GM12878 (cell line): Measurements from ENCODE around the gene HLTF. TPM values are rescaled to one million over a fixed set of nuclear protein-coding genes. Genes with fewer than 3 reads are reported as not detected.

ENCODE experiments used
- ATAC-seq: fragments of 200-7000 bp; cut with Tn5 transposase; 3 replicates; pipeline ENCODE4 v1.9.1; 2020; ENCODE audit warnings: mild to moderate bottlenecking, moderate library complexity
- BruUV-seq: library from RNA; stranded (reverse); fragments of 400-500 nt; replicated peaks from 2 replicates; lab custom pipeline; 2021; lab: Mats Ljungman, UMichigan
- CTCF ChIA-PET: fragments of 300-600 bp; sonication (Branson Sonifier 250); formaldehyde crosslinking; extraction: SDS; loops from one replicate; lab custom pipeline; 2021; ENCODE audit warnings: inconsistent platforms; lab: Yijun Ruan, JAX
- POLR2A ChIA-PET: fragments of 350-600 bp; formaldehyde crosslinking; extraction: SDS; loops from one replicate; lab custom pipeline; 2021; ENCODE audit warnings: inconsistent platforms; lab: Charles Lee
- RAD21 ChIA-PET: fragments of 300-600 bp; sonication (Branson Sonifier 250); formaldehyde crosslinking; loops from one replicate; lab custom pipeline; 2023; ENCODE audit warnings: antibody characterized with exemption; ENCODE audit not compliant: unreplicated experiment; lab: Charles Lee
- SMC1A ChIA-PET: fragments of 300-600 bp; sonication (Branson Sonifier 250); formaldehyde crosslinking; loops from one replicate; lab custom pipeline; 2023; ENCODE audit not compliant: unreplicated experiment, uncharacterized antibody; lab: Charles Lee
- DNase-seq: peaks from one replicate; pipeline ENCODE4 v3.0.0-alpha.2; 2011; ENCODE audit warnings: low read depth, low spot score
- FAIRE-seq: peaks from 3 replicates; lab custom pipeline; 2011; peaks lifted over from hg19 to GRCh38; lab: Jason Lieb, UNC
- H2AFZ ChIP-seq: 2 replicates; pipeline ENCODE4 v1.6.0; 2011; ENCODE audit warnings: low read depth, low read length, control low read depth; ENCODE audit not compliant: control insufficient read depth
- H3K27ac ChIP-seq: 2 replicates; pipeline ENCODE4 v1.5.1; 2011; ENCODE audit warnings: control low read depth; ENCODE audit not compliant: control insufficient read depth, insufficient read depth
- H3K27me3 ChIP-seq, 2 experiments: replicated peaks in 1 of 2; 2 replicates each; pipeline versions ENCODE4 v1.6.0 to v1.6.1; 2011; ENCODE audit warnings: low read length in 1 of 2; ENCODE audit not compliant: control insufficient read depth in 2 of 2, insufficient read depth in 2 of 2
- H3K36me3 ChIP-seq, 2 experiments: 2 replicates each; pipeline ENCODE4 v1.5.1; 2011; ENCODE audit warnings: low read length in 1 of 2; ENCODE audit not compliant: control insufficient read depth in 2 of 2, insufficient read depth in 2 of 2
- H3K4me1 ChIP-seq: 2 replicates; pipeline ENCODE4 v1.6.1; 2011; ENCODE audit warnings: mild to moderate bottlenecking, low read length, moderate library complexity, mixed read lengths; ENCODE audit not compliant: control insufficient read depth, insufficient read depth
- H3K4me2 ChIP-seq: 2 replicates; pipeline ENCODE4 v1.6.0; 2011; ENCODE audit warnings: control low read depth; ENCODE audit not compliant: control insufficient read depth, insufficient read depth
- H3K4me3 ChIP-seq: fragments of 200-600 bp; sonication (generic); 2 replicates; pipeline ENCODE4 v1.5.1; 2016
- H3K79me2 ChIP-seq: 2 replicates; pipeline ENCODE4 v1.6.0; 2011; ENCODE audit warnings: low read length; ENCODE audit not compliant: control insufficient read depth, insufficient read depth
- H3K9ac ChIP-seq: 2 replicates; pipeline ENCODE4 v1.8.0; 2011; ENCODE audit warnings: low read length, control low read depth, mixed read lengths; ENCODE audit not compliant: control insufficient read depth, insufficient read depth
- H3K9me3 ChIP-seq: replicated peaks from 3 replicates; pipeline ENCODE4 v1.5.1; 2011; ENCODE audit warnings: mild to moderate bottlenecking, low read length; ENCODE audit not compliant: control insufficient read depth, insufficient read depth
- H4K20me1 ChIP-seq: 2 replicates; pipeline ENCODE4 v1.6.0; 2011; ENCODE audit not compliant: control insufficient read depth, insufficient read depth
- CBX5 ChIP-seq: sonication (generic); IDR thresholded peaks from 2 replicates; pipeline ENCODE4 v1.6.1; 2016; ENCODE audit warnings: low read depth, moderate library complexity, mild to moderate bottlenecking, inconsistent platforms
- EZH2 ChIP-seq: IDR thresholded peaks from 2 replicates; pipeline ENCODE4 v1.6.1; 2012; ENCODE audit warnings: low read depth, mild to moderate bottlenecking, control low read depth, inconsistent platforms, low read length, borderline replicate concordance; ENCODE audit not compliant: control insufficient read depth
- FOXM1 ChIP-seq: IDR thresholded peaks from 2 replicates; pipeline ENCODE4 v1.6.1; 2012; ENCODE audit warnings: low read depth, mild to moderate bottlenecking, inconsistent platforms, low read length, moderate library complexity
- HDAC6 ChIP-seq: fragments of 200-600 bp; sonication (generic); IDR thresholded peaks from one replicate; pipeline ENCODE4 v1.8.0; 2017; ENCODE audit warnings: antibody characterized with exemption; ENCODE audit not compliant: unreplicated experiment
- PML ChIP-seq: IDR thresholded peaks from 2 replicates; pipeline ENCODE4 v1.6.1; 2012; ENCODE audit warnings: low read length, inconsistent platforms
- WRNIP1 ChIP-seq: IDR thresholded peaks from 2 replicates; pipeline ENCODE4 v1.6.1; 2011; ENCODE audit warnings: low read depth, low read length, improper control_type of control experiment, borderline replicate concordance
- ZNF622 ChIP-seq: fragments of 450-650 bp; IDR thresholded peaks from 2 replicates; pipeline ENCODE4 v1.6.1; 2017; ENCODE audit warnings: mild to moderate bottlenecking, inconsistent platforms
- WGBS: methylation state at CpG from one replicate; pipeline ENCODE4 v1.1.6; 2016; ENCODE audit warnings: low lambda C conversion rate; ENCODE audit not compliant: insufficient replicate concordance, insufficient coverage; ENCODE audit errors: missing lambda C conversion rate; 5-methylcytosine and 5-hydroxymethylcytosine counted together
- in situ Hi-C: fragments of 300-500 bp; cut with MboI; formaldehyde crosslinking; loops from 9 replicates; pipeline ENCODE4 v1.14.3; 2018; ENCODE audit warnings: mixed read lengths
- intact Hi-C: fragments of 100-400 bp; cut with micrococcal nuclease; formaldehyde crosslinking; loops from one replicate; pipeline ENCODE4 v1.14.2; 2022; ENCODE audit not compliant: unreplicated experiment
- polyA plus RNA-seq, 11 experiments: library from polyadenylated mRNA; depleted of rRNA in 4 of 11; unstranded in 6 of 11; stranded (reverse) in 5 of 11; fragments of >200 nt; fragmentation: Nextera tagmentation in 4 of 11; fragmentation: Illumina TruSeq in 1 of 11; extraction: Ambion mirVana in 4 of 11; extraction: Trizol in 1 of 11; gene quantifications; 1 replicate in 1 of 11; 2 replicates in 10 of 11; pipeline versions ENCODE4 v1.2.1 to v1.2.3, GENCODE V29; 2011 to 2016; ENCODE audit warnings: inconsistent platforms in 2 of 11, missing spikeins in 2 of 11, low read depth in 1 of 11
- total RNA-seq, 4 experiments: library from RNA; depleted of rRNA in 3 of 4; stranded (reverse); fragments of >200 nt in 3 of 4; fragmentation: Illumina TruSeq in 1 of 4; extraction: Trizol in 1 of 4; gene quantifications; 2 replicates each; pipeline versions ENCODE4 v1.2.1 to v1.2.3, GENCODE V29; 2013 to 2021

The HLTF gene
- total and polyA plus RNA-seq, 10 of the 15 experiments (the other 5 are each of a cell fraction or from before 2014, with no cell fraction given): 13.7 to 50.4 (median 31.7) TPM

- H2AFZ ChIP-seq: no peak overlapping the region
- CTCF ChIA-PET: interaction anchor here (1.0 to 1.7 kb wide), 2 partner anchors 8 to 43 kb away, joined by 5 to 9 read pairs; no protein-coding TSS in a partner anchor
- FAIRE-seq (no peak), DNase-seq (no peak), ATAC-seq (no peak)
- POLR2A ChIA-PET: no interaction called here
- WGBS: 100% methylated on average over 1 of the region's 1 CpG
- peaks cover 18% of the 10 kb centered on the region for H3K4me1 ChIP-seq
- RAD21 ChIA-PET: no interaction called here
- no peak overlapping the region for H3K27ac ChIP-seq
- H3K9me3 ChIP-seq: no peaks in the 10 kb centered on the region
- no peaks in the 10 kb centered on the region for H3K27me3 ChIP-seq
- no TSS peak for BruUV-seq
- intact Hi-C loops (no loop called here), in situ Hi-C loops (no loop called here)
- no peak overlapping the region for H3K4me3 ChIP-seq
- H3K36me3 ChIP-seq: peaks cover 0 to 5% of the 10 kb centered on the region in 2 experiments; a peak in 1 of 4 replicates
- no peak overlapping the region for H3K4me2 ChIP-seq
- H3K79me2 ChIP-seq: peaks cover 5% of the 10 kb centered on the region
- SMC1A ChIA-PET: no interaction called here
- H3K9ac ChIP-seq: no peak overlapping the region
- TF ChIP-seq ZNF622 (no peak), WRNIP1 (no peak), PML (no peak), EZH2 (no peak), HDAC6 (no peak), CBX5 (no peak), FOXM1 (no peak)
- no peaks in the 10 kb centered on the region for H4K20me1 ChIP-seq
Observed at GRCh38 chr3:148997623-148998022, 88.7 kb downstream of the HLTF start.
